A673 (cell line): ENCODE results near the gene RIGI. TPM values are rescaled to one million over a fixed set of nuclear protein-coding genes. Genes with fewer than 3 reads are reported as not detected.
A peak's percentile ranks its signal among the peaks of the same experiment; 100 is the strongest.

ENCODE experiments used
- BruUV-seq: library from RNA; stranded (reverse); fragments of 400-500 nt; replicated peaks from 2 replicates; lab custom pipeline; 2021; lab: Mats Ljungman, UMichigan
- CTCF ChIA-PET: fragments of 300-600 bp; sonication (Branson Sonifier 250); formaldehyde crosslinking; loops from one replicate; lab custom pipeline; 2022; ENCODE audit warnings: antibody characterized with exemption; lab: Charles Lee
- POLR2A ChIA-PET: fragments of 300-600 bp; sonication (Branson Sonifier 250); formaldehyde crosslinking; loops from one replicate; lab custom pipeline; 2022; ENCODE audit warnings: antibody characterized with exemption; ENCODE audit not compliant: low non-redundant PET; lab: Charles Lee
- DNase-seq: peaks from one replicate; pipeline ENCODE4 v3.0.0-alpha.2; 2015; ENCODE audit warnings: low spot score
- H3K27ac ChIP-seq: fragments of 200-600 bp; sonication (generic); 2 replicates; pipeline ENCODE4 v1.5.1; 2016; ENCODE audit warnings: mixed run types, low read depth, mild to moderate bottlenecking, mixed read lengths, antibody characterized with exemption, low read length; ENCODE audit not compliant: poor library complexity, severe bottlenecking
- H3K27me3 ChIP-seq: fragments of 200-600 bp; sonication (generic); replicated peaks from 2 replicates; pipeline ENCODE4 v1.6.1; 2017; ENCODE audit warnings: mixed run types, low read depth, mild to moderate bottlenecking, mixed read lengths, antibody characterized with exemption, low read length; ENCODE audit not compliant: insufficient read depth, poor library complexity
- H3K36me3 ChIP-seq: fragments of 200-600 bp; sonication (generic); 2 replicates; pipeline ENCODE4 v1.6.1; 2016; ENCODE audit warnings: mixed run types, mild to moderate bottlenecking, mixed read lengths, antibody characterized with exemption, low read length; ENCODE audit not compliant: insufficient read depth, poor library complexity, severe bottlenecking
- H3K4me1 ChIP-seq: fragments of 200-600 bp; sonication (generic); 2 replicates; pipeline ENCODE4 v1.6.1; 2017; ENCODE audit warnings: mixed run types, mild to moderate bottlenecking, mixed read lengths, antibody characterized with exemption, low read length; ENCODE audit not compliant: insufficient read depth, poor library complexity, severe bottlenecking
- H3K4me3 ChIP-seq: fragments of 200-600 bp; sonication (generic); 2 replicates; pipeline ENCODE4 v1.5.1; 2016; ENCODE audit warnings: low read depth, mixed run types, mild to moderate bottlenecking, mixed read lengths, low read length; ENCODE audit not compliant: poor library complexity, severe bottlenecking
- H3K9me3 ChIP-seq: fragments of 200-600 bp; sonication (generic); 2 replicates; pipeline ENCODE4 v1.6.1; 2016; ENCODE audit warnings: mixed run types, low read depth, mild to moderate bottlenecking, mixed read lengths, antibody characterized with exemption, low read length; ENCODE audit not compliant: poor library complexity, severe bottlenecking
- EZH2 ChIP-seq: fragments of 200-600 bp; sonication (generic); IDR thresholded peaks from 2 replicates; pipeline ENCODE4 v1.6.1; 2017; ENCODE audit warnings: borderline replicate concordance, low read depth, mild to moderate bottlenecking, mixed read lengths, antibody characterized with exemption, low read length; ENCODE audit not compliant: poor library complexity, severe bottlenecking
- intact Hi-C: fragments of 100-400 bp; cut with micrococcal nuclease; formaldehyde crosslinking; loops from one replicate; pipeline ENCODE4 v1.10.0; 2022; ENCODE audit not compliant: unreplicated experiment
- total RNA-seq: library from RNA; stranded (reverse); gene quantifications from 2 replicates; pipeline ENCODE4 v1.2.3, GENCODE V29; 2021
- TF ChIP-seq, protein P1 (sequence below): fragments of 300-800, 200-600 bp; sonication (generic); conservative IDR thresholded peaks from 2 replicates; pipeline ENCODE4 v1.5.1; 2017; ENCODE audit warnings: low read depth, mild to moderate bottlenecking, antibody characterized with exemption, low read length, moderate library complexity, mixed read lengths

The RIGI gene
- total RNA-seq, 1 experiment from 2014 or later = 7.4 TPM

DNA sequence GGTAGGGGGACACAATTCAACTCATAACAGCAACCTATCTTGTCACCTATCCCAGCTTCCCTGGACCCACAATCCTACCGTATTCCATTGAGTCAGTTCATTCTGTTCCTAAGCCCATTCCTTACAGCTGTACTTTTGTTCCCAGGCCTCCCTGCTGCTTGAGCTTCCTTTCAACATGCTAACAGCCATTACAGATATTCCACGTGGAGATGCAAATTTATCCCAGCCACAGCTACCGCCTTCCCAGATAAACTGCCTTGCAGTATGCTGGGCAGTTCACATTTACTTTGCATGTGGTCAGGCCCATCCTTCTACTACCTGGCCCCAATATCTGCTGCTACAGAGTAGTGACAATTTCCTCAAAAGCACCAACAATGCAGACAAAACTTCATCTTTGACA is 23.0 kb downstream of the RIGI start:
- intact Hi-C loops = loop anchor here (10.0 kb wide), 1 partner anchor 62 kb away; no protein-coding TSS in a partner anchor
- ChIA-PET POLR2A (no interaction called here), CTCF (interaction anchor here (0.6 to 1.1 kb wide), 2 partner anchors 23 to 79 kb away, joined by 3 read pairs; partner anchors contain the start of gene RIGI)
- H3K4me3 ChIP-seq = no peak overlapping the region
- DNase-seq = peak; percentile 17
- no peaks in the 10 kb centered on the region for H3K4me1 ChIP-seq
- no peak overlapping the region for H3K27ac ChIP-seq
- H3K36me3 ChIP-seq = no peaks in the 10 kb centered on the region
- H3K27me3 ChIP-seq = no peaks in the 10 kb centered on the region
- TF ChIP-seq EZH2 = no peak
- TF ChIP-seq, protein P1, sequence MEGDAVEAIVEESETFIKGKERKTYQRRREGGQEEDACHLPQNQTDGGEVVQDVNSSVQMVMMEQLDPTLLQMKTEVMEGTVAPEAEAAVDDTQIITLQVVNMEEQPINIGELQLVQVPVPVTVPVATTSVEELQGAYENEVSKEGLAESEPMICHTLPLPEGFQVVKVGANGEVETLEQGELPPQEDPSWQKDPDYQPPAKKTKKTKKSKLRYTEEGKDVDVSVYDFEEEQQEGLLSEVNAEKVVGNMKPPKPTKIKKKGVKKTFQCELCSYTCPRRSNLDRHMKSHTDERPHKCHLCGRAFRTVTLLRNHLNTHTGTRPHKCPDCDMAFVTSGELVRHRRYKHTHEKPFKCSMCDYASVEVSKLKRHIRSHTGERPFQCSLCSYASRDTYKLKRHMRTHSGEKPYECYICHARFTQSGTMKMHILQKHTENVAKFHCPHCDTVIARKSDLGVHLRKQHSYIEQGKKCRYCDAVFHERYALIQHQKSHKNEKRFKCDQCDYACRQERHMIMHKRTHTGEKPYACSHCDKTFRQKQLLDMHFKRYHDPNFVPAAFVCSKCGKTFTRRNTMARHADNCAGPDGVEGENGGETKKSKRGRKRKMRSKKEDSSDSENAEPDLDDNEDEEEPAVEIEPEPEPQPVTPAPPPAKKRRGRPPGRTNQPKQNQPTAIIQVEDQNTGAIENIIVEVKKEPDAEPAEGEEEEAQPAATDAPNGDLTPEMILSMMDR = no peak
- no TSS peak for BruUV-seq
- no peaks in the 10 kb centered on the region for H3K9me3 ChIP-seq

DNA sequence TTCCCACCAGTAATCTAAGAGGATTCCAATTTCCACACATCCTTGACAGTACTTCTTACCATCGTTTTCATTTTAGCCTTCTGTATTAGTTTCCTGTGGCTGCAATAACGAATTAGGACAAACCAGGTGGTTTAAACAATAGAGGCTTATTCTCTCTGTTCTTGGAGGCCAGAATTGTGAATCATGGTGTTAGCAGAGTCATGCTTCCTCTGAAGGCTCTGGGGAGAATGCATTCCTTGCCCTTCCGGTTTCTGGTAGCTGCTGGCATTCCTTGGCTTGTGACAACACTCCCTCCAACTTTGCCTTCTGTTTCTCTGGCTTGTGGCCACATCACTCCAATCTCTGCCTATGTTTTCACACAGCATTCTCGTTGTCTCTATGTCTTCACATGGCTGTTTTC is 23.5 kb downstream of the RIGI start:
- ChIA-PET CTCF (interaction anchor here (1.1 kb wide), 1 partner anchor 24 kb away, joined by 3 read pairs; the partner anchor contains the start of gene RIGI), POLR2A (no interaction called here)
- H3K36me3 ChIP-seq = no peaks in the 10 kb centered on the region
- TF ChIP-seq, protein P1 = no peak
- no peak for TF ChIP-seq EZH2
- DNase-seq = peak; percentile 27
- no TSS peak for BruUV-seq
- intact Hi-C loops = loop anchor here (10.0 kb wide), 1 partner anchor 62 kb away; no protein-coding TSS in a partner anchor
- no peak overlapping the region for H3K27ac ChIP-seq
- H3K4me1 ChIP-seq = no peaks in the 10 kb centered on the region
- no peaks in the 10 kb centered on the region for H3K9me3 ChIP-seq
- no peaks in the 10 kb centered on the region for H3K27me3 ChIP-seq
- H3K4me3 ChIP-seq = no peak overlapping the region

- Histone ChIP-seq H3K4me1 (no peaks in the 10 kb centered on the region), H3K27me3 (no peaks in the 10 kb centered on the region), H3K36me3 (no peaks in the 10 kb centered on the region), H3K27ac (no peak overlapping the region), H3K9me3 (no peaks in the 10 kb centered on the region), H3K4me3 (no peak overlapping the region)
- ChIA-PET POLR2A (no interaction called here), CTCF (no interaction called here)
- no TSS peak for BruUV-seq
- no peak for TF ChIP-seq EZH2
- TF ChIP-seq, protein P1 = no peak
- intact Hi-C loops = loop anchor here (10.0 kb wide), 1 partner anchor 63 kb away; no protein-coding TSS in a partner anchor
- DNase-seq = no peak
Observed at GRCh38 chr9:32501868-32502267, 24.1 kb downstream of the RIGI start.
